ENCODE results near the gene ARID1B.

GRCh38 chr6:156776470-156776839, 723 bp upstream of the ARID1B start:
- TF ChIP-seq, protein P1, sequence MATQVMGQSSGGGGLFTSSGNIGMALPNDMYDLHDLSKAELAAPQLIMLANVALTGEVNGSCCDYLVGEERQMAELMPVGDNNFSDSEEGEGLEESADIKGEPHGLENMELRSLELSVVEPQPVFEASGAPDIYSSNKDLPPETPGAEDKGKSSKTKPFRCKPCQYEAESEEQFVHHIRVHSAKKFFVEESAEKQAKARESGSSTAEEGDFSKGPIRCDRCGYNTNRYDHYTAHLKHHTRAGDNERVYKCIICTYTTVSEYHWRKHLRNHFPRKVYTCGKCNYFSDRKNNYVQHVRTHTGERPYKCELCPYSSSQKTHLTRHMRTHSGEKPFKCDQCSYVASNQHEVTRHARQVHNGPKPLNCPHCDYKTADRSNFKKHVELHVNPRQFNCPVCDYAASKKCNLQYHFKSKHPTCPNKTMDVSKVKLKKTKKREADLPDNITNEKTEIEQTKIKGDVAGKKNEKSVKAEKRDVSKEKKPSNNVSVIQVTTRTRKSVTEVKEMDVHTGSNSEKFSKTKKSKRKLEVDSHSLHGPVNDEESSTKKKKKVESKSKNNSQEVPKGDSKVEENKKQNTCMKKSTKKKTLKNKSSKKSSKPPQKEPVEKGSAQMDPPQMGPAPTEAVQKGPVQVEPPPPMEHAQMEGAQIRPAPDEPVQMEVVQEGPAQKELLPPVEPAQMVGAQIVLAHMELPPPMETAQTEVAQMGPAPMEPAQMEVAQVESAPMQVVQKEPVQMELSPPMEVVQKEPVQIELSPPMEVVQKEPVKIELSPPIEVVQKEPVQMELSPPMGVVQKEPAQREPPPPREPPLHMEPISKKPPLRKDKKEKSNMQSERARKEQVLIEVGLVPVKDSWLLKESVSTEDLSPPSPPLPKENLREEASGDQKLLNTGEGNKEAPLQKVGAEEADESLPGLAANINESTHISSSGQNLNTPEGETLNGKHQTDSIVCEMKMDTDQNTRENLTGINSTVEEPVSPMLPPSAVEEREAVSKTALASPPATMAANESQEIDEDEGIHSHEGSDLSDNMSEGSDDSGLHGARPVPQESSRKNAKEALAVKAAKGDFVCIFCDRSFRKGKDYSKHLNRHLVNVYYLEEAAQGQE (IDR thresholded peaks at IDR 0.05; ENCODE audit: insufficient read depth in 1 of 2, low read depth in 2 of 2, low read length in 1 of 2) = no peak
- TF ChIP-seq POLR2AphosphoS5 (IDR thresholded peaks at IDR 0.05; ENCODE audit: low read depth, low read length) (no peak), TCF7L2 (IDR thresholded peaks at IDR 0.05; ENCODE audit: low read depth, low read length) (no peak)
- TF ChIP-seq, protein P2, sequence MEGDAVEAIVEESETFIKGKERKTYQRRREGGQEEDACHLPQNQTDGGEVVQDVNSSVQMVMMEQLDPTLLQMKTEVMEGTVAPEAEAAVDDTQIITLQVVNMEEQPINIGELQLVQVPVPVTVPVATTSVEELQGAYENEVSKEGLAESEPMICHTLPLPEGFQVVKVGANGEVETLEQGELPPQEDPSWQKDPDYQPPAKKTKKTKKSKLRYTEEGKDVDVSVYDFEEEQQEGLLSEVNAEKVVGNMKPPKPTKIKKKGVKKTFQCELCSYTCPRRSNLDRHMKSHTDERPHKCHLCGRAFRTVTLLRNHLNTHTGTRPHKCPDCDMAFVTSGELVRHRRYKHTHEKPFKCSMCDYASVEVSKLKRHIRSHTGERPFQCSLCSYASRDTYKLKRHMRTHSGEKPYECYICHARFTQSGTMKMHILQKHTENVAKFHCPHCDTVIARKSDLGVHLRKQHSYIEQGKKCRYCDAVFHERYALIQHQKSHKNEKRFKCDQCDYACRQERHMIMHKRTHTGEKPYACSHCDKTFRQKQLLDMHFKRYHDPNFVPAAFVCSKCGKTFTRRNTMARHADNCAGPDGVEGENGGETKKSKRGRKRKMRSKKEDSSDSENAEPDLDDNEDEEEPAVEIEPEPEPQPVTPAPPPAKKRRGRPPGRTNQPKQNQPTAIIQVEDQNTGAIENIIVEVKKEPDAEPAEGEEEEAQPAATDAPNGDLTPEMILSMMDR (IDR thresholded peaks at IDR 0.05) = peak; percentile 23; the same call in 1 of the 2 replicates
